Neural cell (in vitro differentiated cells): ENCODE data around the gene EPHA1.

Experiments
- CTCF ChIP-seq: fragments of 450-650 bp; IDR thresholded peaks from 2 replicates; pipeline ENCODE4 v1.5.1; 2014; ENCODE audit warnings: antibody characterized with exemption, mild to moderate bottlenecking, moderate library complexity; ENCODE audit not compliant: poor library complexity, severe bottlenecking
- EP300 ChIP-seq: fragments of 450-650 bp; conservative IDR thresholded peaks from 2 replicates; pipeline ENCODE4 v1.6.1; 2014; ENCODE audit warnings: antibody characterized with exemption, mild to moderate bottlenecking, moderate library complexity; ENCODE audit not compliant: poor library complexity, severe bottlenecking
- MXI1 ChIP-seq: fragments of 450-650 bp; conservative IDR thresholded peaks from 2 replicates; pipeline ENCODE4 v1.6.1; 2014; ENCODE audit warnings: antibody characterized with exemption, mild to moderate bottlenecking; ENCODE audit not compliant: poor library complexity, severe bottlenecking
- POLR2AphosphoS5 ChIP-seq: IDR thresholded peaks from 2 replicates; pipeline ENCODE4 v1.6.1; 2012
- REST ChIP-seq: IDR thresholded peaks from 2 replicates; pipeline ENCODE4 v1.6.1; 2012; ENCODE audit warnings: borderline replicate concordance
- SMC3 ChIP-seq: fragments of 450-650 bp; conservative IDR thresholded peaks from 2 replicates; pipeline ENCODE4 v1.6.1; 2014; ENCODE audit warnings: antibody characterized with exemption, mild to moderate bottlenecking, moderate library complexity; ENCODE audit not compliant: poor library complexity
- TAF1 ChIP-seq: IDR thresholded peaks from 2 replicates; pipeline ENCODE4 v1.6.1; 2012; ENCODE audit warnings: low read depth

- TF ChIP-seq CTCF (no peak), POLR2AphosphoS5 (no peak), TAF1 (no peak), REST (no peak), SMC3 (no peak), EP300 (no peak), MXI1 (no peak)
These were observed 24.5 kb downstream of the EPHA1 start for GRCh38 chr7:143384148-143384547.
